Fibroblast of the aortic adventitia (primary cell): ENCODE measurements around the gene POTEC. TPM values are rescaled to one million over a fixed set of nuclear protein-coding genes. Genes with fewer than 3 reads are reported as not detected.
"Not testable (repeated sequence)": the region's sequence is repeated elsewhere in the genome, so short reads cannot be mapped to it uniquely, and the experiment has no call there.

ENCODE experiments used
- DNase-seq: peaks from one replicate; pipeline ENCODE4 v3.0.0-alpha.2; 2010; ENCODE audit warnings: low read depth
- H3K4me3 ChIP-seq: 2 replicates; pipeline ENCODE4 v1.5.1; 2011; ENCODE audit warnings: low read depth, mild to moderate bottlenecking, control low read depth, low read length, moderate library complexity
- total RNA-seq: library from RNA; depleted of rRNA; stranded (reverse); fragments of >200 nt; gene quantifications from 2 replicates; pipeline ENCODE4 v1.2.3, GENCODE V29; 2012; ENCODE audit warnings: low replicate concordance
- TF ChIP-seq, protein P1 (sequence below): IDR thresholded peaks from 2 replicates; pipeline ENCODE4 v1.5.1; 2011; ENCODE audit warnings: mild to moderate bottlenecking, low read length, control low read depth, inconsistent platforms; ENCODE audit not compliant: insufficient read depth

The POTEC gene
- total RNA-seq = under 0.01 TPM in 1 of 2 replicates, not detected in the other

DNA sequence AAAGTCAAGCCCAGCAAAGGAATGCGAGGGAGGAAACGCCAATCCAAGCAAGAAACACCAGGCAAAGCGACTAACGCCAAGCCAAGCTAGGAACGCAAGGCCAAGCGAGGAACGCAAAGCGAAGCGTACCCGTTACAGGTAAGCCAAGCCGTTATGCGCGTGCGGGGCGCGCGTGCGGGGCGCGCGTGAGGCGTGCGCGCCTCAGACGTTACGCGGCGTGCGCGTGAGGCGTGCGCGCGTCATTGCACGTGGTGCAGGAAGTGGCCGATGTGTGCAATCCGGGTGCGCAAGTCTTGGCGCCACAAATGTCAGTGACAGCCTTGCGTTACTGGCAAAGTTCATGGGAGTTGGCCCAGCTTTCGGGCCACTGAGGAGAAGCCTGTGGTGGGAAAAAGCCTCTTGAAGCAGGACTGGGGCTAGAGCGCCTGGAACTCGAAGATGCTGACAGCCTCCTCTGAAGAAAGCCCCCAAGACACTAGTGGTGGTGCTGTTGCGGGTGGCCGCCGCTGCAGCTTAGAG, at the start of gene POTEC:
Gene POTEC, minus strand, starts transcription at position 155 of the 519 bp plus-strand sequence. CDS start 454 bp downstream, outside the sequence.
- not testable (repeated sequence) for H3K4me3 ChIP-seq, DNase-seq

DNA sequence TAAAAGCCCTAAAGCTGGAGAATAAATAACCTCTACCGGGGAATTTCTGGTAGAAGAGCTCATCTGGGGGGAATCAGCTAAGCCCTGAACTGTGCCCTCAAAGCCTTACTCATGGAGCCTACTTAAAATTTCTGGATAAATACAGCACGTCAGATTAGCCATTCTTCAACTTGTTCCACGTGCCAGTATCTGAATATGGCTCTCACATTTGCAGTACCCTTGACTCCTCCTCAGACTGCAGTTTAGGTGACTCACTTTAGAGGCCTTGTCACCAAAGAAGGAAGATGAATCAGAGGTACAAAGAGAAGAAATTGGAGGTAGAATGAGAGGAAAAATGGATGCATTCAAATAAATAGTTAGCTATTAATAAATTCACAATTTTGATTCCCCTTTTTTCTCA, 34.6 kb upstream of the POTEC start:
- no peak overlapping the region for H3K4me3 ChIP-seq
- DNase-seq = no peak
- TF ChIP-seq, protein P1, sequence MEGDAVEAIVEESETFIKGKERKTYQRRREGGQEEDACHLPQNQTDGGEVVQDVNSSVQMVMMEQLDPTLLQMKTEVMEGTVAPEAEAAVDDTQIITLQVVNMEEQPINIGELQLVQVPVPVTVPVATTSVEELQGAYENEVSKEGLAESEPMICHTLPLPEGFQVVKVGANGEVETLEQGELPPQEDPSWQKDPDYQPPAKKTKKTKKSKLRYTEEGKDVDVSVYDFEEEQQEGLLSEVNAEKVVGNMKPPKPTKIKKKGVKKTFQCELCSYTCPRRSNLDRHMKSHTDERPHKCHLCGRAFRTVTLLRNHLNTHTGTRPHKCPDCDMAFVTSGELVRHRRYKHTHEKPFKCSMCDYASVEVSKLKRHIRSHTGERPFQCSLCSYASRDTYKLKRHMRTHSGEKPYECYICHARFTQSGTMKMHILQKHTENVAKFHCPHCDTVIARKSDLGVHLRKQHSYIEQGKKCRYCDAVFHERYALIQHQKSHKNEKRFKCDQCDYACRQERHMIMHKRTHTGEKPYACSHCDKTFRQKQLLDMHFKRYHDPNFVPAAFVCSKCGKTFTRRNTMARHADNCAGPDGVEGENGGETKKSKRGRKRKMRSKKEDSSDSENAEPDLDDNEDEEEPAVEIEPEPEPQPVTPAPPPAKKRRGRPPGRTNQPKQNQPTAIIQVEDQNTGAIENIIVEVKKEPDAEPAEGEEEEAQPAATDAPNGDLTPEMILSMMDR = no peak

DNA sequence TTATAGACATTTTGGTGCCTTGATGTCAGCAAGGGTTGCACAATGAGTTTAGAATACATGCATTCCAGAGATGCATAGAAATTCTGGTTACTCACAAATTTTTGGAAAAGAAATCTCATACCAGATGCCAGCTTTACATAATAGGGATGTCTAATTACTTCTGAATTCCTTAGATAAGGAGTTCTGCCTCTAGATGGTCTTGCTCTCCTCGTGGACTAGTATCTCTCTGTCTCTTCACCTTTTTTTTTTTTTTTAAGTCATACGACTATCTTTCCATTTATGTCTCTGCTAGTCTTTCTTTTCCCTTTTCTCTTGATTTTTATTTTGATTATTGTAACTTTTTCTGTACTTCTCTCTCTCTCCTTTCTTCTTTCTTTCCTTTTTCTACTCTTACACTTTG, 16.1 kb upstream of the POTEC start:
- H3K4me3 ChIP-seq = not testable (repeated sequence)
- peak; percentile 7 for DNase-seq

DNA sequence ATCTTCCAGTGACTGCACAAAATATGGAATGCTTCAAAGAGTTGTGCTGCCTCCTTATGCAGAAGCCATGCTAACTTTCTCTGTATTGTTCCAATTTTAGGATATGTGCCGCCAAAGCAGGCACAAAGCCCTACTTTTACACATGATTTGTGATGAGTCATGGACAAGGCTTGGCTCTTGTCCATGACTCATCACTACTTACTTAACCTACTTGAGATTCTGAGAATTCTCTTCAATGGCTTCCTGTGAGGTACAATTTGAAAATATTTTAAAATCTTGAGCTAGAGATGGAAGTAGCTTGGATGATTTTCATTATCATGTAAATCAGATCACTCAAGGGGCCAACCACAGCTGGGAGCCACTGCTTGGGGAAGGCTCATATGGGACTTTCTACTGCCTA, 11.7 kb downstream of the POTEC start:
- H3K4me3 ChIP-seq = not testable (repeated sequence)
- DNase-seq = peak; percentile 0

DNA sequence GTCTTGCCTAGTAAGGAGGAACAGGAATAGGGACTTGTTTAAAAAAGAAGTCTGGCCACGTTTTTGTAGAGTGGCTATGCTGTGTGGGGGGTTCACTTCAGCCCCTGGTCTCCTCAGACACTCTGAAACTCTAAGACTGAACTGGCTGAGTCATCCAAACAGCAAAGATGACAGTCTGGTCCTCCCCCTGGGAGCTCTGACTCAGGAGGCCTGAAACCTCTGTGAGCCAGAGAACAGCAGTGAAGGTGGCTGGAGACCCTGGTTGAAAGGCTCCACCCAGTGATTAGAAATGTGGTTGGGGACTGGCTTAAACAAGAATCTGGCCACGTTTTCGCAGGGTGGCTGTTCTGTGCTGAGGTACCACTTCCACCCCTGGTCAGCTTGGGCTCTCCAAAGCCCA, 32.7 kb downstream of the POTEC start:
- DNase-seq, H3K4me3 ChIP-seq: not testable (repeated sequence)

DNA sequence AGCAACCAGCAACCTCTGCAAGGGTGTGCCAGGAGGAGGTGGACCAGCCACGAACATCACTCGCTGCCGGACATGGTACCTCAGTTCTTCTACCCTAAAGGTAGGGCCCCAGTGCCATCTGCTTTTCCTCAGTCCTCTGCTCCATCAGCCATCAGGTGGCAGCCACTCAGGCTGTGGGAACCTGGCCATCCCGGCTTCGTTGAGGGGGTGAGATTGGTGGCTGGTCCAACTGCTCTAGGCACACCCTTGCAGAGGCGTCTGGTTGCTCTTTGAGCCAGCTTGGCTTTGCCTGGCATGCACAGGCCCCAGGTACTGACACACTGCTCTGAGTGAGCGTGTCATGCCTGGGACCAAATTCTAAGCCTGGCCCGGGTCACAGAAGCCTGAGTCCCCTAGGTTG, 39.7 kb downstream of the POTEC start:
- DNase-seq, H3K4me3 ChIP-seq: not testable (repeated sequence)

DNA sequence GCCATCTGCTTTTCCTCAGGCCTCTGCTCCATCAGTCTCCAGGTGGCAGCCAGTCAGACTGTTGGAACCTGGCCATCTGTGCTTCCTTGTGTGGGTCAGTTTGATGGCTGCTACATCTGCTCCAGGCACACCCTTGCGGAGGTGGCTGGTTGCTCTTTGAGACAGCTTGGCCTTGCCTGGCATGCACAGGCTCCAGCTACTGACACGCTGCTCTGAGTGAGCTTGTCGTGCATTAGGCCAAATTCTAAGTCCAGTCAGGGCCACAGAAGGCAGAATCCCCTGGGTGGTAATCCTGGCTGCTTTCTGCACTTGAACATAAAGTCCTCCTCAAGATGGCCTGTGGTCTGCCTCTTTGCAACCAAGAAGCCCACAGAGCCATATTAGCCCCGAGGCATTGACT, 41.5 kb downstream of the POTEC start:
- not testable (repeated sequence) for H3K4me3 ChIP-seq, DNase-seq

DNA sequence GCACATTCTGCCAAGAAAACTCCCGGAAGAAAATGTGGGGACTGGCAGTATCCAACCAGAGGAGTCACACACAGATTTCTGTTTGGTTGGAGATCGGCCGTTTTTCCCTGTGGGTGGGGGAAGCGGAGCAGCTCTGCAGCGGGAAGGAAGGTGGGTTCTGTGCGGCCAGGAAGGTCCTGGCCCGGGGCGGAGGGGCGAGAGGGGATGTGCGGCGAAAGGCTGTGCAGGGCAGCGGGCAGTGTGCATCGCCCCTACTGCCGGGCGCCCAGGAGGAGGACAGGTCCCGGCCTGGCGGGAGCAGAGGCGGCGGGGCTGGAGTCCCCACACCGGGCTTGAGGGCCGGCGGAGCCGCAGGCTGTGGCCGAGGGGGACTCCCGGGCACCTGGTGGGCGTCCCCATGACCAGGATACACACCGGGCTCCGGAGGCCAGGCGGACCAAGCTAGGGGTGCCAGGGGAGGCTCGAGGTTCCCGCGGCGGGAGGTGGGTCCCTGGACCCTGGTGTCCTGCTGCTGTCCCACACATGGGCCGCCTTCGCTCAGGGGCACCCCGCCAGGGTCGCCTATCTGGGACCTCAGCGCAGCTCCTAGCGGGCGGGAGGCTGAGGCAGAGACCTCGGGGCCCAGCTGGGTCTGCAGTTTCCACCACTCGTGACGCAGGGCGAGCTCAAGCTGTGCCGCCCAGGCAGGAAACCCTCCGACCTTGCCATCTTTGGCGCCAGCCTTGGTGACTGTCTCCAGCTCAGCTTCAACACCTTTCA, 54.0 kb downstream of the POTEC start:
- DNase-seq, H3K4me3 ChIP-seq: not testable (repeated sequence)

DNA sequence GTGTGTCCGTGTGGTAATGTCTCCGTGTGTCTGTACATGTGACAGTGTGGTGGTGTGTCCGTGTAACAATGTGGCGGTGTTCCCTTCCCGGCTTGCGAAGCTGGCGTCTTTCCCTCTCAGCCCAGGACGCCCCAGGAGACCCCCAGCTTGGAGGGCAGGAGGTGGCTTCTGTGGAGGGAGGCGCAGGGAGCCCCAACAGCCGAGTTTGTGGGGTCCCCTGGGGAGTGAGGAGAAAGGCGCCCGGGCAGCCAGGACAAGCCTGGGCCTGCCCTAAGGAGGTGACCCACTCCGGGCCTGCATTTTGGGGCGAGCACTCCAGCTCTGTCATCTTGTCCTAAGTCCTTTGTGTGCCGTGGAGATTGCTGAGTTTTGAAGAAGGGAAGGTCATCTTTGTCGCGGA, 54.6 kb downstream of the POTEC start:
- DNase-seq = not testable (repeated sequence)

DNA sequence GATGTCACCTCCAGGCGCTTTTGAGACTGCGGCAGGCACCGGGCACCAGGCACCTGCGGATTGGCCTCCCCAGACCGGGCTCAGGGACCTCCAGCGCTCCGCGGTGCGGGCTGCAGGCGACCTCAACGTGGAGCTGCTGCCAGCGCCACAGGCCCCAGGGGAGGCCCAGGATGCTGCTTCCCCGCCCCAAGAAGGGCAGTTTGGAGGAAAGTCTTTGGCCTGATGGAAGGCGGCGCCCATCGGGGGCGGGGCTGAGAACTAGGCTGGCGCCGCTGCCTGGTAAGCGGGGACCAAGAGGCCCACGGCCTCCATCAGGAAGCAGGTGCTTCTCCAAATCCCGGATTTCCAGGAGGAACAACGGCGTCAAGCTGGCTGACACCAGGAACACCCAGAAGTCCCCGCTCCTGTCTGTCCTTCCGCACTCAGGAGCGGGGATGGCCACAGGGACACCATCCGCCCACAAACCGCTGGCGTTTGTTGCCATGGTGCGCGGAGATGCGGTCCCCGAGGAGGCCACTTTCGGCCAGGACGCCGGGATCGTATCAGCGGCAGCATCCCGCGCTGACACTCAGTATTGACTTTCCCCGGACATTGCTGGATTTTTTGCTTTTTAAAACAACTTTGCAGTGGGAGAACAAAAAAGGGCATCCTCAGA, 56.3 kb downstream of the POTEC start:
- DNase-seq = not testable (repeated sequence)

More for the DNA sequence above, 54.6 kb downstream of the POTEC start:
- H3K4me3 ChIP-seq = not testable (repeated sequence)

DNA sequence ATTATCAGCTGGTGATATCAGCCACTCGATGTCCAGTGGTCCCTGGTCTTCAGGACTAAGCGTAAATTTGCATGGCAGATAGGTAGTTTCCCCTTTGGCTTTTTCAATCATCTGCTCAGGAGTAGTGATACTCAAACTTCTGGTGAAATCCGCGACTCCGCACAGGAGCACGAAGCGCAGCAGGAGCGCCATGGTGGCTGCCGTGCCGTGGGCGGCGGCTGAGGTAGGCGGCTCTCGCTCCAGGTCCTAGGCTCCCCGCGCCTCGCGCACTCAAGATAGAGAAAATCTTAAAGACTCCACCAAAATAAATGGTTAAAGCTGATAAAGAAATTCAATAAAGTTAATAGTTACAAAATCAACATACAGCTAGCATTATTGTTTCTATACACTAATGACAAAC, 64.3 kb downstream of the POTEC start:
- H3K4me3 ChIP-seq, DNase-seq: not testable (repeated sequence)

More for the DNA sequence above, 56.3 kb downstream of the POTEC start:
- H3K4me3 ChIP-seq = not testable (repeated sequence)

DNA sequence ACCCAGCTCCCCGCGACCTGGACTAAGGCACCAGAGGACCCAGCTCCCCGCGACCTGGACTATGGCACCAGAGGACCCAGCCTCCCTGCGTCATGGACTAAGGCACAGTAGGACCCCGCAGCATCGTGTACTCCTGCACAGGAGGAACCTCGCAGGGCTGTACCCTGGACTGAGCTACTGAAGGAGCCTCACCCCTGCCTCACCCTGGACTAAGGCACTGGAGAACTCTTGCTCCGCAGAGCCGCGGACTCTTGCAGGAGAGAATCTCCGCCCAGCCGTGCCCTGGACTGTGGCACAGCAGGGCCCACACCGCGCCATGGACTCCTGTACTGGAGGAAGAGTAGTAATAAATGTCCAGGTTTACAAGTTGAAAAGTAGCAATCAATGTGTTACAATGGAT, 67.9 kb downstream of the POTEC start:
- H3K4me3 ChIP-seq, DNase-seq: not testable (repeated sequence)

DNA sequence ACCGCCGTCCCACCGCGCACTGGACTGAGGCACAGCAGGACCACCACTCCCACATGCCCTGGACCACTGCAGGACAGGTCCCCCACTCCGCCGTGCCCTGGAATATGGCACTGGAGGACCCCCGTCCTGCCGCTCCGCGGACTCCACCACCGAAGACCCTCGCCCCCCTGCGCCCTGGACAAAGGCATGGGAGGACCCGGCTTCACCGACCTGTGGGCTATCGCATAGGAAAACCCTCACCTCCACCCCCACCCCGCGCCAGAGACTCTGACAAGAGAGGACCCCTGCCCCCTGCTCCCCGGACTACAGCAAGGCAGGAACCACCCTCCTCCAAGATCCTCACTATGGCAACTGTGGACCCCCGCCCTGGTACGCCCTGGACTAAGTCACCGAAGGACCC, 68.6 kb downstream of the POTEC start:
- H3K4me3 ChIP-seq, DNase-seq: not testable (repeated sequence)

DNA sequence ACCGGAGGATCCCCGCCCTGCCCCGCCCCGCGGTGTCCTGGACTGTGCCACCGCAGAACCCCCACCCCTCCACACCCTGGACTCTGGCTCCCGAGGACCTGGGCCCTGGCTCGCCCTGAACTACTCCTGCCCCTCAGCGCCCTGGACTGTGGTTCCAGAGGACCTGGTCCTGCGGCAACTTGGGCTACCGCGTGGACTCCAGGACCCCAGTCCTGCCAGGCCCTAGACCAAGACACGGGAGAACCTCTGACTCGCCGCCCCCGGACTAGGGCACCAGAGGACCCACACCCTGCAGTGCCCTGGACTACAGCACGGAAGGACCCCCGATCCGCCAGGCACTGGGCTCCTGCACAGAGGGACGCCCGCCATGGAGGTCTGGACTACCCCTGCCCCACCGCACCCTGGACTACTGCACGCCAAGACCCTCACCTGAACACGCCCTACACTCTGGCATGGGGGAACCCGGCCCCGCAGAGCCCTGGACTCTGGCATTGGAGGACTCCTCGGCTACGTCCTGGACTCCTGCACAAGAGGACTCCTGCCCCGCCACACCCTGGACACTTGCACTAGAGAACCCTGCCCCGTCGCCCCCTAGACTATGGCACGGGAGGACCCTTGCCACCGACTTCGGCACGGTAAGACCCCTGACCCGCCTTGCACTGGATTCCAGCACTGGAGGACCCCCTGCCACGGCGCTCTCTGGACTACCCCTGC, 69.2 kb downstream of the POTEC start:
- not testable (repeated sequence) for H3K4me3 ChIP-seq, DNase-seq

DNA sequence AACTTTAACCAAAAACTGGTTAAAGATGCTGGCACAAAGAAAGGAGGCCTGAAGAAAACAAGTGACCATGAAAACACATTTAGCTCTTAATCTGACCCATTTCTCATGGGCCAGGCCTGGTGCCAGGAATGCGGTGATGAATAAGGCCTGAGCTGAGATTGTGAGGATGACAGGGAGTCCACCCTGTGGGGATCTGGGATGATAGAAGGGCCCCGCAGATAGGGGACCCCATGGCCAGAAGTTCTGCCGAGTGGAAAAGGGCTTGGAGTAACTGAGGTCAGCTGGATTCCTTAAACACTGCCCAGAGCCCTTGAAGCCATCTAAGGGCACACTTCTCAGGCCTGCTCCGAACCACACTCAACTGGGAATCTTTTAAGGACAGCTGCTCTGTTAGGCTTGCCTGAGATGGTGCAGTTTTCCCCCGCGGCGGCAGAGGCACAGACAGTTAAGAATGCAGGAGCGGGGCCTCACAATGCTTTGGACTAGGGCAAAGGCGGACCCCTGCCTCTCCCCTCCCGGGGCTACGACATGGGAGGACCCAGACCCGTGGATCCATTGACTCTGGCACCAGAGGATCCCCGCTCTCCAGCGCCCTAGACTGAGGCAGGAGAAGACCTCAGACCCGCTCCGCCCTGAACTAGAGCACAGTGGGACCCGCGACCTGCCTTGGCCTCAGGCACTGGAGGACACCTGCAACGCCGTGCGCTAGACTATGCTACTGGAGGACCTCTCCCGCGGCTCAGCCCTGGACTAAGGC, 70.0 kb downstream of the POTEC start:
- not testable (repeated sequence) for DNase-seq, H3K4me3 ChIP-seq

DNA sequence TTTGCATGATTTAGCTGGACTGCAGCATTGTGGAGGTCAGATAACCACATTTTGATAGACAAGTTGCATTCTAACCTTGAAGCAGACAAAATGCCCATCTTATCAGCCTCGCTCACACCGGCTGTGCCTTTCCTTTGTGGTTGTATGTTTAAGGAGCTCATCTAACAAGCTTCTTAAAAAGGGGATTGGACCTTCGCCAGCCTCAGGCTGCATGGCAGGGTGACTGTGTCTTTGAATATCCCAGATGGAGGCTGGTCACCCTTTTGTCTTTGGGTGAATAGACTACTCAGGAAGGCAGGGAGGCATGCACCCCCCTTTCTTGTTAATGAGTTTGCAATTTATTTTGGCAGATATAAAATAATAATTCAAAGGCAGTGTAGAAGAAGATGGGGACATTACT, 72.1 kb downstream of the POTEC start:
- not testable (repeated sequence) for H3K4me3 ChIP-seq, DNase-seq

DNA sequence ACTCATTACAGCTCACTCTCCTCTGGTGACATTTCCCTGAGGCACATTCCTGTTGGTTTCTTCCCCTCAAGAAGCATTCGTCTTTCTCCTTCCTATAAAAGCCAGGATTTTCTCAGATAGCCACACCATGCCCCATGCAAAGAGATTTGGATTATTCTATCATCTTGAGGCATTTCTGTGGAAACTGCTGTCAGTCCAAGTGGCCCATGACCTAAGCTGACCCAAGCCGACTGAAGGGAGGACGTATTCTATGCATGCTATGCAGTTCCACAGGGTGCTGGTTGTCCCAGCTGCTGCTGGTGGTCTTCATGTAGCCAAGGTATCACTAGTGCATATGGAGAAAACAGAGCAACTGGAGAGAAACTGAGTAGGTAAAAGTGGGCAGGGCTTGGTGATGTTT, 73.0 kb downstream of the POTEC start:
- not testable (repeated sequence) for H3K4me3 ChIP-seq
- DNase-seq = peak; percentile 19
